K562 (cell line): ENCODE data around the gene PDK1. TPM values are rescaled to one million over a fixed set of nuclear protein-coding genes. Genes with fewer than 3 reads are reported as not detected.

Experiments
- E2F8 ChIP-seq: fragments of 450-650 bp; IDR thresholded peaks from 2 replicates; pipeline ENCODE4 v1.7.1; 2018; ENCODE audit warnings: mild to moderate bottlenecking, low read depth; ENCODE audit not compliant: partially characterized antibody
- ETV5 ChIP-seq: sonication (generic); formaldehyde crosslinking; IDR thresholded peaks from 2 replicates; pipeline ENCODE4 v1.4.0; 2020; ENCODE audit warnings: low read depth, mild to moderate bottlenecking, missing genetic modification reagents
- FOXJ2 ChIP-seq: fragments of 200-800 bp; sonication (Bioruptor generic); IDR thresholded peaks from 2 replicates; pipeline ENCODE4 v1.6.1; 2016; ENCODE audit warnings: missing genetic modification characterization, missing compliant biosample characterization
- FOXJ3 ChIP-seq: sonication (generic); formaldehyde crosslinking; IDR thresholded peaks from 2 replicates; pipeline ENCODE4 v1.4.0; 2020; ENCODE audit warnings: mild to moderate bottlenecking, missing genetic modification reagents
- FOXO4 ChIP-seq: fragments of 450-650 bp; formaldehyde crosslinking; IDR thresholded peaks from 2 replicates; pipeline ENCODE4 v1.4.0; 2020; ENCODE audit warnings: mild to moderate bottlenecking, moderate library complexity
- HNRNPLL ChIP-seq: fragments of 200-400 bp; formaldehyde crosslinking; IDR thresholded peaks from 2 replicates; pipeline ENCODE4 v1.6.1; 2017; ENCODE audit warnings: low read length, low read depth, mild to moderate bottlenecking; ENCODE audit not compliant: poor library complexity, severe bottlenecking
- ILF3 ChIP-seq: fragments of 450-650 bp; IDR thresholded peaks from 2 replicates; pipeline ENCODE4 v1.6.1; 2018; ENCODE audit warnings: antibody characterized with exemption, mild to moderate bottlenecking, moderate library complexity, borderline replicate concordance
- NFXL1 ChIP-seq: fragments of 450-650 bp; formaldehyde crosslinking; IDR thresholded peaks from 2 replicates; pipeline ENCODE4 v1.4.0; 2021; ENCODE audit warnings: mild to moderate bottlenecking
- PHB2 ChIP-seq: fragments of 450-650 bp; IDR thresholded peaks from 2 replicates; pipeline ENCODE4 v1.6.1; 2017; ENCODE audit warnings: low read depth
- RBM15 ChIP-seq: fragments of 200-400 bp; formaldehyde crosslinking; IDR thresholded peaks from 2 replicates; pipeline ENCODE4 v1.6.1; 2018; ENCODE audit warnings: mild to moderate bottlenecking, low read length, moderate library complexity; ENCODE audit not compliant: insufficient read depth
- SAP30 ChIP-seq: fragments of 200-600 bp; sonication (generic); IDR thresholded peaks from 2 replicates; pipeline ENCODE4 v1.6.1; 2012; ENCODE audit warnings: borderline replicate concordance, low read depth, mild to moderate bottlenecking, moderate library complexity, low read length, control low read depth, inconsistent platforms; ENCODE audit not compliant: insufficient read depth, poor library complexity, severe bottlenecking
- SOX6 ChIP-seq: fragments of 450-650 bp; IDR thresholded peaks from 2 replicates; pipeline ENCODE4 v1.6.1; 2014; ENCODE audit warnings: mild to moderate bottlenecking
- TARDBP ChIP-seq: fragments of 450-650 bp; IDR thresholded peaks from 2 replicates; pipeline ENCODE4 v1.6.1; 2016
- TCF7L2 ChIP-seq: fragments of 150-350 bp; IDR thresholded peaks from 2 replicates; pipeline ENCODE4 v1.6.1; 2016; ENCODE audit warnings: low read depth, mild to moderate bottlenecking, low read length, moderate library complexity
- USF2 ChIP-seq: sonication (generic); formaldehyde crosslinking; IDR thresholded peaks from 2 replicates; pipeline ENCODE4 v1.5.0; 2020; ENCODE audit warnings: missing genetic modification reagents
- ZBTB8A ChIP-seq: fragments of 450-650 bp; IDR thresholded peaks from 2 replicates; pipeline ENCODE4 v1.6.1; 2018; ENCODE audit warnings: mild to moderate bottlenecking, moderate library complexity; ENCODE audit not compliant: partially characterized antibody
- ZEB2 ChIP-seq: fragments of 450-650 bp; IDR thresholded peaks from 2 replicates; pipeline ENCODE4 v1.6.1; 2016
- ZNF12 ChIP-seq: sonication (generic); formaldehyde crosslinking; IDR thresholded peaks from 2 replicates; pipeline ENCODE4 v1.4.0; 2020; ENCODE audit warnings: mild to moderate bottlenecking, missing genetic modification reagents
- ZNF174 ChIP-seq: fragments of 250-450 bp; sonication (Bioruptor Pico); IDR thresholded peaks from 2 replicates; pipeline ENCODE4 v1.4.0; 2020; ENCODE audit warnings: mild to moderate bottlenecking
- ZNF384 ChIP-seq: IDR thresholded peaks from 2 replicates; pipeline ENCODE4 v1.6.1; 2012; ENCODE audit warnings: low read depth, low read length, improper control_type of control experiment
- polyA plus RNA-seq, 8 experiments: library from polyadenylated mRNA; depleted of rRNA in 4 of 8; stranded (reverse) in 5 of 8; unstranded in 3 of 8; fragments of >200 nt; fragmentation: Nextera tagmentation in 2 of 8; fragmentation: Illumina TruSeq in 1 of 8; extraction: Ambion mirVana in 2 of 8; extraction: Trizol in 1 of 8; gene quantifications; 2 replicates each; pipeline versions ENCODE4 v1.2.1 to v1.2.3, GENCODE V29; 2011 to 2014; ENCODE audit warnings: inconsistent platforms in 1 of 8, missing spikeins in 1 of 8
- total RNA-seq, 7 experiments: library from RNA; depleted of rRNA in 6 of 7; stranded (reverse); fragments of >200 nt in 6 of 7; fragmentation: Illumina TruSeq in 2 of 7; extraction: Trizol in 2 of 7; gene quantifications; 2 replicates each; pipeline versions ENCODE4 v1.2.1 to v1.2.3, GENCODE V29; 2011 to 2021; ENCODE audit warnings: low replicate concordance in 1 of 7

The PDK1 gene
- total and polyA plus RNA-seq, 9 of the 15 experiments (the other 6 are each of a cell fraction or from before 2014, with no cell fraction given): 3.5 to 176 (median 13.9) TPM

- TF ChIP-seq ILF3 (no peak), FOXJ2 (no peak), ZBTB8A (no peak), ETV5 (CRISPR knock-in tag) (no peak; the same call in 1 of the 2 replicates), RBM15 (no peak), ZNF384 (0 out of 2 replicates have a peak, but pooled peaks have one; percentile 13), HNRNPLL (peak; percentile 78), SAP30 (no peak), PHB2 (no peak), SOX6 (no peak; the same call in 1 of the 2 replicates), ZEB2 (no peak), TCF7L2 (no peak), USF2 (CRISPR knock-in tag) (no peak), NFXL1 (CRISPR knock-in tag) (no peak), E2F8 (peak; percentile 22), FOXJ3 (CRISPR knock-in tag) (no peak), FOXO4 (CRISPR knock-in tag) (0 out of 2 replicates have a peak, but pooled peaks have one; percentile 58), ZNF12 (CRISPR knock-in tag) (no peak), TARDBP (peak; percentile 64), ZNF174 (CRISPR knock-in tag) (no peak)
Observed at GRCh38 chr2:172555522-172556283, at the start of gene PDK1 (continued).
